LNCAP (cell line): ENCODE measurements around the gene GNAO1.

ENCODE experiments used
- CTCF ChIP-seq: fragments of 450-650 bp; IDR thresholded peaks from 2 replicates; pipeline ENCODE4 v1.5.1; 2017; ENCODE audit warnings: mild to moderate bottlenecking

Gene GNAO1

GRCh38 chr16:56198755-56199114 is 7.4 kb downstream of the GNAO1 start:
- TF ChIP-seq CTCF: no peak

GRCh38 chr16:56199164-56199563 is 7.9 kb downstream of the GNAO1 start:
- no peak for TF ChIP-seq CTCF

- no peak for TF ChIP-seq CTCF
Observed at GRCh38 chr16:56201030-56201429, 9.7 kb downstream of the GNAO1 start.

GRCh38 chr16:56202036-56202435 is 10.7 kb downstream of the GNAO1 start:
- TF ChIP-seq CTCF: no peak

- TF ChIP-seq CTCF: peak; percentile 11; the same call in 1 of the 2 replicates
Observed at GRCh38 chr16:56203052-56203451, 11.8 kb downstream of the GNAO1 start.

GRCh38 chr16:56204816-56205215 is 13.5 kb downstream of the GNAO1 start:
- TF ChIP-seq CTCF: no peak

- TF ChIP-seq CTCF: no peak
Observed at GRCh38 chr16:56206951-56207350, 15.7 kb downstream of the GNAO1 start.

GRCh38 chr16:56207421-56207820 is 16.1 kb downstream of the GNAO1 start:
- no peak for TF ChIP-seq CTCF
